ENCODE measurements around the gene CNGB1.
"Not testable (repeated sequence)": the region's sequence is repeated elsewhere in the genome, so short reads cannot be mapped to it uniquely, and the experiment has no call there.

Gene CNGB1

GRCh38 chr16:57845115-57845514 lies 125.8 kb downstream of the CNGB1 start:
- DNase-seq, result no peak

GRCh38 chr16:57844416-57845030 lies 126.4 kb downstream of the CNGB1 start:
- DNase-seq, result no peak

GRCh38 chr16:57843400-57843799 lies 127.5 kb downstream of the CNGB1 start:
- no peak for DNase-seq

GRCh38 chr16:57842601-57843000 lies 128.3 kb downstream of the CNGB1 start:
- DNase-seq, result no peak

GRCh38 chr16:57840833-57841232 lies 130.1 kb downstream of the CNGB1 start:
- no peak for DNase-seq

- DNase-seq, result no peak
Observed at GRCh38 chr16:57838161-57838560, 132.8 kb downstream of the CNGB1 start.

- no peak for DNase-seq
Observed at GRCh38 chr16:57837305-57838125, 133.4 kb downstream of the CNGB1 start.

- DNase-seq, result not testable (repeated sequence)
Observed at GRCh38 chr16:57835439-57835838, 135.5 kb downstream of the CNGB1 start.

- DNase-seq, result no peak
Observed at GRCh38 chr16:57834936-57835335, 136.0 kb downstream of the CNGB1 start.
